IPS-20b (cell line): ENCODE results near the gene CSF1.
"Not testable (repeated sequence)": the region's sequence is repeated elsewhere in the genome, so short reads cannot be mapped to it uniquely, and the experiment has no call there.

Experiments
- H3K27ac ChIP-seq: one replicate; pipeline ENCODE4 v1.5.1; 2013; ENCODE audit warnings: low read length
- H3K27me3 ChIP-seq: 2 replicates; pipeline ENCODE4 v1.6.1; 2013; ENCODE audit warnings: mild to moderate bottlenecking, low read length, inconsistent platforms; ENCODE audit not compliant: insufficient read depth
- H3K36me3 ChIP-seq: 2 replicates; pipeline ENCODE4 v1.6.1; 2013; ENCODE audit warnings: low read depth, mild to moderate bottlenecking, inconsistent platforms, low read length, moderate library complexity; ENCODE audit not compliant: insufficient read depth
- H3K4me1 ChIP-seq: 2 replicates; pipeline ENCODE4 v1.6.1; 2013; ENCODE audit warnings: mild to moderate bottlenecking, control low read depth, inconsistent platforms, low read length, moderate library complexity; ENCODE audit not compliant: insufficient read depth
- H3K4me3 ChIP-seq: 2 replicates; pipeline ENCODE4 v1.5.1; 2013; ENCODE audit warnings: mild to moderate bottlenecking, low read length, inconsistent platforms
- H3K9ac ChIP-seq: 2 replicates; pipeline ENCODE4 v1.6.1; 2013; ENCODE audit warnings: low read depth, mild to moderate bottlenecking, inconsistent platforms, low read length, moderate library complexity
- H3K9me3 ChIP-seq: 2 replicates; pipeline ENCODE4 v1.6.1; 2013; ENCODE audit warnings: mild to moderate bottlenecking, low read depth, low read length, inconsistent platforms; ENCODE audit not compliant: insufficient read depth

The CSF1 gene

DNA sequence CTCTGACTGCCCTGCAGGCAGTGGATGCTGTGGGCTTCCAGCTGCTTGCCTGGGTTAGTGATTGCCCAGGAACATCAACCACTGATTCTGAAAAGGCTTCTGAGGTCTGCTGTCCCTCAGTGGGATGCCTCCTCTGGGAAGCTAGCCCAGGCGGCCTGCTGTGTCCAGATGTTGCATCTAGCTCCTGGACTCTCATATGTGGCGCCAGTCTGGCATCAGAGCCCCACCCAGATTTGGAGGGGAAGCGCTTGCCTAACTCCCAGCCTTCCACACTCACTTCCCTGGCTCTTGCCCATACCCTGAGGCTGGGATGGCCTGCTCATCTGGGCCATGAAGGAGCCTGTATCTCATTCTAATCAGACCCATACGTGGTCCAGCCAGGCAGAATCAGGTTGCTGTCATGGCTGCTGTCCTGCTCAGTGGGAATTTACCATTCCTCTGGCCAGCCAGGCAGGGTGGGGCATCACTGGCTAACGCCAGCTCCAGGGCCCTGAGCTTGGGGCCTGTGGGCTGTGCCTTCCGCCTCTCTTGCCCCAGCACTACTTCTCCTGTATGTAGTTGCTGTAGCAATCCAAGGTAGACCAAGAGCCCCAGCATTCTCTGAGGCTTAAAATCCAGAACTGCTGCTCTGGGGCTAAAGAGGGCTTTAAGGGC lies 4.1 kb downstream of the CSF1 start:
- H3K36me3 ChIP-seq: peaks cover 18% of the 10 kb centered on the region
- no peak overlapping the region for H3K9ac ChIP-seq
- peaks cover 11% of the 10 kb centered on the region; the same call in 1 of the 2 replicates for H3K4me1 ChIP-seq
- H3K9me3 ChIP-seq: no peaks in the 10 kb centered on the region
- no peak overlapping the region for H3K4me3 ChIP-seq
- peaks cover 36% of the 10 kb centered on the region for H3K27me3 ChIP-seq
- H3K27ac ChIP-seq: no peak overlapping the region

- Histone ChIP-seq H3K4me3 (no peak overlapping the region), H3K36me3 (peaks cover 18% of the 10 kb centered on the region), H3K27ac (no peak overlapping the region), H3K27me3 (peaks cover 15% of the 10 kb centered on the region), H3K9me3 (no peaks in the 10 kb centered on the region), H3K4me1 (peaks cover 2% of the 10 kb centered on the region; the same call in 1 of the 2 replicates), H3K9ac (no peak overlapping the region)
Observed at GRCh38 chr1:109917051-109917767, 6.6 kb downstream of the CSF1 start.

DNA sequence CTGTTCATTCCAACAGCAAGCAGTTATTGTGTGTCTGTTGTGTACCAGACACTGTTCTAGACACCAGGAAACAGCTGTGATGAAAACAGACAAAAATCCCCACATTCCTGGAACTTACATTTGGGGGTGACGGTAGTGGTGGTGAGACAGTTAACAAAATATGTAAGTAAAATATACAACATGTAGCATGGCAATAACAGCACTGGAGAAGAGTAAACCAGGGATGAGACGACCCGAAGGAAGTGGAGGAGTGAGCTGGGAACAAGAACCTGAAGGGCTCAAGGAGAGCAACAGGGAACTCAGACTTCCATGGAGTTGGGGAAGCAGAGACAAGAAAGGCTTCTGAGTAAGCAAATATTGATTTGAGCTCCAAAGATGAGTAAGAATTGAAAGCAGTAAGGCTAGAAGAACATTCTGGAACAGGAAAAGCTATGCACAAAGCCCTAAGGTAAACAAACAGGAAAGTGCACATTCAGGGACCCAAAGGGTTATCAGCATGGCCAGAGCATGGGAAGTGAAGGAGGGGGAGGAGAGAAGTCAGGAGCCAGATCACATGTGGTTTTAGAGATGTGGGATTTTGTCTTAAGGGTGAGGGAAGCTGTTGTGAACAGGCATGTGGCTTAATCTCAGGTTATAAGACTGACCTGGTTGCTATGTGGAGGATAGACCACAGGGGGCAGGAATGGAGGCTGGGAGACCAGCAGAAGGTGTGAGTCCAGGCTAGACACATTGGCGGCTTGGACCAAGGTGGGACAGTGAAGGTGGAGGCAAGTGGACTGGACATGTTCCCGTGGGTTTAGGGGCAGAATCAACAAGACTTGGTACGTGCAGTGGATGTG lies 7.3 kb downstream of the CSF1 start:
- H3K27ac ChIP-seq: no peak overlapping the region
- H3K9me3 ChIP-seq: no peaks in the 10 kb centered on the region
- H3K4me3 ChIP-seq: no peak overlapping the region
- peaks cover 18% of the 10 kb centered on the region for H3K36me3 ChIP-seq
- no peak overlapping the region for H3K9ac ChIP-seq
- no peaks in the 10 kb centered on the region for H3K4me1 ChIP-seq
- peaks cover 8% of the 10 kb centered on the region for H3K27me3 ChIP-seq

DNA sequence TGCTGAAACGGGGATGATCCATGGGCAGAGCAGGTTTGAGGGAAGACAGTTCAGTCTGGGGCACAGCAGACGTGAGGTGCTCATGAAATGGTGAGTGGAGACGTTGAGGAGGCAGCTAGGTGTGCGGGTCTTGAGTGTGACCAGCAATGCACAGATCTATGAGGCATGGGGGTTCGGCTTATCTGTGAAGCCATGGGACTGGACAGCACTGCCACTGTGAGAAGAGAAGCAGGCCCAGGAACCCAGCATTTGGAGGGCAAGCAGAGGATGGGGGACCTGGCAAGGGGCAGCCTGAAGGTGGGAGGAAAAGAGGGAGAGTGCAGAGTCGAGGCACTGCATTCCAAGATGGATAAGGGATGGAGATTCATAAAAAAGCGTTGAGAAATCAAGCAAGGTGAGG lies 8.0 kb downstream of the CSF1 start:
- Histone ChIP-seq H3K4me1 (no peaks in the 10 kb centered on the region), H3K9me3 (no peaks in the 10 kb centered on the region), H3K36me3 (peaks cover 18% of the 10 kb centered on the region), H3K9ac (no peak overlapping the region), H3K4me3 (no peak overlapping the region), H3K27ac (no peak overlapping the region), H3K27me3 (peaks cover under 1% of the 10 kb centered on the region; the same call in 1 of the 2 replicates)

DNA sequence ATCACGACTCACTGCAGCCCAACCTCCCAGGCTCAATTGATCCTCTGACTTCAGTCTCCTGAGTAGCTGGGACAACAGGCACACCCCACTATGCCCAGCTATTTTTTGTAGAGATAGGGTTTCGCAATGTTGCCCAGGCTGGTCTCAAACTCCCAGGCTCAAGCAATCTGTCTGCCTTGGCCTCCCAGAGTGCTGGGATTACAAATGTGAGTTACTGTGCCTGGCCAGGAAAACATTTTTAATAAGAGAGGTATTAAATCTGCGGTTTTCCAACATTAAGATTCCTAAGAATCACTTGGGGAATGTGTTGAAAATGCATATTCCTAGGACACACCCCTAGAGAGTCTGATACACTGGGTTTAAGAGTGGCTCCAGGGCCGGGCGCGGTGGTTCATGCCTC lies 8.7 kb downstream of the CSF1 start:
- H3K9ac ChIP-seq: no peak overlapping the region
- no peaks in the 10 kb centered on the region for H3K4me1 ChIP-seq
- no peaks in the 10 kb centered on the region for H3K9me3 ChIP-seq
- no peak overlapping the region for H3K4me3 ChIP-seq
- H3K27me3 ChIP-seq: no peaks in the 10 kb centered on the region
- no peak overlapping the region for H3K27ac ChIP-seq
- peaks cover 18% of the 10 kb centered on the region for H3K36me3 ChIP-seq

- H3K4me3 ChIP-seq, H3K9ac ChIP-seq, H3K27ac ChIP-seq, H3K4me1 ChIP-seq, H3K9me3 ChIP-seq, H3K27me3 ChIP-seq: not testable (repeated sequence)
- H3K36me3 ChIP-seq: peaks cover 18% of the 10 kb centered on the region
Observed at GRCh38 chr1:109920391-109920790, 9.7 kb downstream of the CSF1 start.

DNA sequence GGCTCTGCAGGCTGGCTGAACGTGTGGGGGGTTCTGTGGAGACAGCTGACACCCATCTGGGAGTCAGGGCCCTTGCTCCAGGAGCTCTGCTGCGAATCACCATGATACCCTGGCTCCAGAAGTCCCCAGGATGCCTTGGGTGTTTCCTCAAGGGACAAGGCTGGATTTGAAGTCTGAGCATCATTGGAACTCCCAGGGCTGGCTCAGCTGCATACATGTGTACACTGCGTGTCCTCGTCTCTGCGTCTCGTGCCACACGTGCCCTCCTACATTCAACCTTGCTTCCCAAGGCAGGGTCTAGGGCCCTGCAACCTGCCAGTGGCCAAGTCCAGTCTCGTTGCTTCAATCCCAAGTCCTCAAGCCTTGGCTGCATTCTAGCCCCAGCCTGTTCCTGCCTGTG lies 11.7 kb downstream of the CSF1 start:
- peaks cover 17% of the 10 kb centered on the region for H3K36me3 ChIP-seq
- no peak overlapping the region for H3K27ac ChIP-seq

DNA sequence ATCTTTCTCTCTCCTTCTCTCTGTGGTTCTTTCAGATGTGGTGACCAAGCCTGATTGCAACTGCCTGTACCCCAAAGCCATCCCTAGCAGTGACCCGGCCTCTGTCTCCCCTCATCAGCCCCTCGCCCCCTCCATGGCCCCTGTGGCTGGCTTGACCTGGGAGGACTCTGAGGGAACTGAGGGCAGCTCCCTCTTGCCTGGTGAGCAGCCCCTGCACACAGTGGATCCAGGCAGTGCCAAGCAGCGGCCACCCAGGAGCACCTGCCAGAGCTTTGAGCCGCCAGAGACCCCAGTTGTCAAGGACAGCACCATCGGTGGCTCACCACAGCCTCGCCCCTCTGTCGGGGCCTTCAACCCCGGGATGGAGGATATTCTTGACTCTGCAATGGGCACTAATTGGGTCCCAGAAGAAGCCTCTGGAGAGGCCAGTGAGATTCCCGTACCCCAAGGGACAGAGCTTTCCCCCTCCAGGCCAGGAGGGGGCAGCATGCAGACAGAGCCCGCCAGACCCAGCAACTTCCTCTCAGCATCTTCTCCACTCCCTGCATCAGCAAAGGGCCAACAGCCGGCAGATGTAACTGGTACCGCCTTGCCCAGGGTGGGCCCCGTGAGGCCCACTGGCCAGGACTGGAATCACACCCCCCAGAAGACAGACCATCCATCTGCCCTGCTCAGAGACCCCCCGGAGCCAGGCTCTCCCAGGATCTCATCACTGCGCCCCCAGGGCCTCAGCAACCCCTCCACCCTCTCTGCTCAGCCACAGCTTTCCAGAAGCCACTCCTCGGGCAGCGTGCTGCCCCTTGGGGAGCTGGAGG lies 12.7 kb downstream of the CSF1 start:
- no peaks in the 10 kb centered on the region for H3K4me1 ChIP-seq
- H3K27ac ChIP-seq: no peak overlapping the region
- H3K4me3 ChIP-seq: no peak overlapping the region
- no peaks in the 10 kb centered on the region for H3K27me3 ChIP-seq
- H3K36me3 ChIP-seq: peaks cover 10% of the 10 kb centered on the region
- H3K9me3 ChIP-seq: no peaks in the 10 kb centered on the region
- no peak overlapping the region for H3K9ac ChIP-seq

More for the DNA sequence above, 11.7 kb downstream of the CSF1 start:
- Histone ChIP-seq H3K4me1 (no peaks in the 10 kb centered on the region), H3K4me3 (no peak overlapping the region), H3K27me3 (no peaks in the 10 kb centered on the region), H3K9me3 (no peaks in the 10 kb centered on the region), H3K9ac (no peak overlapping the region)

DNA sequence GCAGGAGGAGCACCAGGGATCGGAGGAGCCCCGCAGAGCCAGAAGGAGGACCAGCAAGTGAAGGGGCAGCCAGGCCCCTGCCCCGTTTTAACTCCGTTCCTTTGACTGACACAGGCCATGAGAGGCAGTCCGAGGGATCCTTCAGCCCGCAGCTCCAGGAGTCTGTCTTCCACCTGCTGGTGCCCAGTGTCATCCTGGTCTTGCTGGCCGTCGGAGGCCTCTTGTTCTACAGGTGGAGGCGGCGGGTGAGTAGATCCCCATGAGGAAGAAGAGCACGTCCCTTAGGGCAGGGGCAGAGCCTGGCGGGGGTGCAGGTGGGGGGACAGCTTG lies 13.3 kb downstream of the CSF1 start:
- no peaks in the 10 kb centered on the region for H3K4me1 ChIP-seq
- H3K4me3 ChIP-seq: no peak overlapping the region
- H3K9ac ChIP-seq: no peak overlapping the region
- no peaks in the 10 kb centered on the region for H3K9me3 ChIP-seq
- H3K27ac ChIP-seq: no peak overlapping the region
- H3K27me3 ChIP-seq: no peaks in the 10 kb centered on the region
- peaks cover 4% of the 10 kb centered on the region; the same call in 1 of the 2 replicates for H3K36me3 ChIP-seq

GRCh38 chr1:109924316-109924715 lies 13.7 kb downstream of the CSF1 start:
- H3K27me3 ChIP-seq: no peaks in the 10 kb centered on the region
- no peak overlapping the region for H3K9ac ChIP-seq
- H3K4me1 ChIP-seq: no peaks in the 10 kb centered on the region
- no peak overlapping the region for H3K27ac ChIP-seq
- no peaks in the 10 kb centered on the region for H3K9me3 ChIP-seq
- H3K36me3 ChIP-seq: 0 out of 2 replicates have a peak, but pooled peaks cover under 1% of the 10 kb centered on the region
- no peak overlapping the region for H3K4me3 ChIP-seq
